Femur (tissue), 1 donor: ENCODE data around the gene TANC2.
"Not testable (repeated sequence)": the region's sequence is repeated elsewhere in the genome, so short reads cannot be mapped to it uniquely, and the experiment has no call there.

Experiments used
- DNase-seq: peaks from one replicate; pipeline ENCODE4 v3.0.0-alpha.2; 2017

TANC2 gene

DNA sequence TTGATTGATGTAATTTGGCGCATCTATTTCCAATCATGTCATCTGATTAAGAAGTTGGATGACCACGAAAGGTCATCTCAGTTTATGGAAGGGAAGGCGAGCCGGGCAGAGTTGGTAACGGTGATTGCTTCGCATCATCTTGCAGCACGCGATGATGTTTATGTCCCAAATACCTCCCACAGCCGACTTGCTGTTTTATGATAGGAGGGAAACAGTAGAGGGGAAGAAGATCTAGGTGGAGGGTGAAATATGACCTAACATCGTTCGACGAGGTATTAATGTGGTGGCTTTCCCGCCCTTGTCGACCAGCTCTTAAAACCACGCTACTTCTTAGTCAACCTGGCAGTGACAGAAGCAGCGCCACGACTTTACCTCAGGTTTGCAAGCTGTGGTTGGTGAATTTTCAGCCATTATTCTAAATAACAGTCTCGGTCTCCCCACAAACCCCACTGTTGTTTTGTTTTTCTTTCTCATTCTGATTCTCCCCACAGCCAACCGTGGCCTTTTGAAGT, 805 bp upstream of the TANC2 start:
- DNase-seq: no peak

DNA sequence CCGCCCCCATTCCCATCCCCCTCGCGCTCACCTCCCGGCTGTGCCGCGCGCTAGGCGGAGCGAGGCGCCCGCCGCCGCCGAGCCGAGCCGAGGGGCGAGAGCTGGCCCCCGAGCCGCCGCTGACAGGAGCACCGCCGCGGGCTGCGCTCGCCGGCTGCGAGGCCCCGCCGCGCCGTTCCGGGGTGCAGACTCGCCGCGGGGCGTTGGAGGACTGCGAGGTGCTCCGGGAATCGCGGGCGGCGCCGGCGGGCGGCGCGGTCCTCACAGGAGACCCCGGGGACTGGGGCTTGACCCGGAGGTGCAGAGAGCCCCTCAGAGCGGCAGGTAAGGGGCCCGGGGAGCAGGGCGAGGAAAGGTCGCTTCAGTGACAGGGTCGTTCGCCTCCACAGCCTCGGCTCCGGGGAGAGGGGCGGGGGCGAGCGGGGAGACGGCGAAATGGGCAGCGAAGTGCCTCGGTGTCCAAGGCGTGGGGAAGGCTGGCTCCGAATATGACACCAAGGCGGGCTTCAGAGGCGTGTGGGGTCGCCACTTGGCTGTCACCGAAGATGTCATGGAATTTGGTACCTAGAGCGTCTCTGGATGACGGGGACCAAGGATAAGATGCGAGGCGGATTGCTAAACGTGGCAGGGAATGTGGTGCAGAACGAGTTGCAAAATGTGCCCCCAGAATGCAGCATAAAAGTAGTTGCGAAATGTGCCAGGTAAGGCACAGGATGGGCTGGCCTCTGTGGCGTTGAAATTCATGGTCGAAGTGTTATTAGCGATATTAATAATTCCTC, 580 bp downstream of the TANC2 start:
- DNase-seq: peak; percentile 60

DNA sequence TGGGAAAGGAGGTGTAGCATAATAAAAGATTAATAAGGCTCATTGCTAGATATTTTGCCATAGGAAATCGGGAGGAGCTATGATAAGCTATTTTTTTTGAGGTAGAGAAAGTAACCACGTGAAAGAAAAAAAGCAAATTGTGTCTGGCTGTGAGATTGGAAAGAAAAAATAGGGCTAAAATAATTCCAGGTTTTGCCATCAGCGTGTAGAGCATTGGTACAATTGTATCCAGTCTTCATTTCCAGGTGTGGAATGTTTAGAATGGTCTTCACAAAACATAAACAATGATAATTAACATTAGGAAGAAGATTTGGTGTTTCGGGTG, 1.1 kb downstream of the TANC2 start:
- DNase-seq: no peak

DNA sequence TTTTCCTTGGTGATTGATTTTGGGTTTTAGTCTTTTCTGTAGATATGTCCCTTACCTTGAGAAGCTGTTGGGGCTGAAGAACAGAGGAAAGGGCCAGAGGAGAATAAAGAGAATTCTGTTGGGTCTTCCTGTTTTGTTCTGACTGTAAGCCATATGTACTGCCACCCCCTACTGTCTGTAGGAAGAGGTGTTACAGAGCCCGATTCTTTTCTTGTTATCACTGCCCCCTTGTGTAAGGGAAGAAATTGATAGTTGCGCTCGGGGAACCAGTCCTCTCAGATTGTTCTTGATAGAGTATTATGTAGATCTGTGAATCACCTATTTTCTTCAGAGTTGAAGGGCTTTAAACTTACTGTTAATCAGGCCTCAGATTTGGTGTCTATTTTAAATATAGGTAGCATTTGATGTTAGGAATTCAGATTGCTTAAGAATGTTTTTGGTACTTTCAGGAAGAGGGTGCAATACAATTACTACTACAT, 2.4 kb downstream of the TANC2 start:
- DNase-seq: peak; percentile 61

DNA sequence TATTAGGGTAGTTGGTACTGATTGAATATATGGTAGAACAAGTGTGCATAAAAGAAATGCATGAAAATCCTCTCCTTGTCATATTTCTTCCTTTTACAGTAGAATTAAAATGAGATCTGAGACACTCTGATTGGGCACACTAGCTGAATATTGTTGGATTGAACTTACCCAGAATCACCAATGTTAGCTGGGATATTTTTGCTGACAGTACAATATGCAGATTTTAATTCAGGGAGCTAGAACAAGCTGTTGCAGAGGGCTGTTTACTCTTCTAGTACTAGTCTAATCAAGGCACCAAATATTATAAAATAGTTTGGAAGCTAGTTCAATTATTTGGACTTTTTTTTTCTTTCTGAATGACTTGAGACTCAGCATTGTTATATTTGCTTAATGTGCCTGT, 4.6 kb downstream of the TANC2 start:
- no peak for DNase-seq

DNA sequence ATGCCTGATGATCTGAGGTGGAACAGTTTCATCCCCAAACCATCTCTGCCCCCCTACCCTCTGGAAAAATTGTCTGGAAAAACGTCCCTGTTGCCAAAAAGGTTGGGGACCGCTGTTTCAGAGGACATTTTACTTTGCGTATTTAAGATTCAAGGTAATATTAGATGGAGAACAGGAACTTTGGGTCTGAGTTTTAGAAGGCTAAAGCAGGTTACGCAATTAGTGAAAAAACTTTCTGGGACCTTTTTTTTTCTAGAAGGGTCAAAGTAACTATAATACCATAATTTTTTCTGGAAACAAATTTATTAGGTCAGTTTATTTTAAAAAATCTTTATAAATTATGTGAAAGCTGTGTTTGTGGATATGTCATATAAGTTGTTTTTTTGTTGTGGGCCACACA, 5.8 kb downstream of the TANC2 start:
- DNase-seq: no peak

DNA sequence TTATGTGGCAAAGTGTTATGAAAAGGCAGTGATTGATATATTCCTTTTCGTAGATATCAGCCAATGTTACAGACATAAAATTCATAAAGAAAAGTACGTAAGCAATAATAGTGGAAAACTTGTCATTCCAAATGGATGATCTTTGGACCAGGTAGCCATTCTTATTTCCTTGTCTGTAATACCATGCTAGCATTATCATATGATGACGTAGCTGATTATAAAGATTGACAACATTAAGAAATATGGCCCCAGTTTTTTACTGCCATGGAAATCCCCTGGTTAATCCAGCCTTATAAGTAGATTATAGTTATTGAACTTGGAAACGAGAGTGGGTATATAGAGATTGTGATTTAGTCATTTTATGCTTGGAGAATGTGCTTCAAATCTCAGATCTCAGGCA, 8.8 kb downstream of the TANC2 start:
- no peak for DNase-seq

DNA sequence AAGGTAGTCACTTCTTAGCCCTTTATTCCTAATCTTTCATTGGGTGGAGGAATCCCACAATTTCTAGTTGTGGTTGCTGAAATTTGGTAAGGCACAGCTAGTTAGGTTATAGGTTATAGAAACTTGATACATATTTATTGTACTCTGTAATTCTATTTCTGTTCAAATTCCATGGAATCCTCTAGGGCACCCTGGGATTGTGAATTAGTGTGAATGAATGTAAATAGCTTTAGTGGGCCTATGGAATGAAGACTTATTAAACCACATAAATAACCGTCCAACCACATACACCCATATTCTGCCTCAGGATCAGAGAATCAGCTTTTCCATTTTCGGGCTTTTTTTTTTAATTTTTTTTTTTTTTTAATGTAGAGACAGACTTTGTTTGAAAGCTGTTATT, 9.2 kb downstream of the TANC2 start:
- no peak for DNase-seq

DNA sequence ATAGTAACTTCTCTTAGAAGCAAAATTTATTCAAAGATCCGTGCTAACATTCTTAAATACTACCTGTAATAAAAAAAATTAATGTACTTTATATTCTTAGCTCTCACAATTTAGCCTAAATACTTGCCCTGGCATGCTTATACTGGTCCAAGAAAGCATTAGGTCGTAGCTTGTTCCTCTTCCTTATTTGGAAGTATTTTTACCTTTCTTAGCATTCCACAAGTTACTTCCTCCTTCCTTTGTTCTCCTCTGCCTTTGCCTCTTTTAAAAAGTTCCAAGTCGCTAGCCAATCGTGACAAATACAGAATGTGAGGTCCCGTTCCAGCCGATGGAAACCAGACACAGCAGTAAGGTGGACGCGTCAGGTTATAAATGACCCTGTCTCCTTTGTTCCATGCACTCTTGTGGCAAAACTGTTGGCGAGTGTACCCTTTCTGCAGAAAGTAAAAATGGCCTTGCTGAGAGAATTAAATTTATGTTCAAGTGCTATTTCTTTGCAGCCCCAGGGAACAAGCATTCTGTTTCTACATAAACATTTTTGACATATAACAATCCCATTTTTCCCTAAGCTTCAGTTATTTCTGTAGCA, 10.7 kb downstream of the TANC2 start:
- not testable (repeated sequence) for DNase-seq

DNA sequence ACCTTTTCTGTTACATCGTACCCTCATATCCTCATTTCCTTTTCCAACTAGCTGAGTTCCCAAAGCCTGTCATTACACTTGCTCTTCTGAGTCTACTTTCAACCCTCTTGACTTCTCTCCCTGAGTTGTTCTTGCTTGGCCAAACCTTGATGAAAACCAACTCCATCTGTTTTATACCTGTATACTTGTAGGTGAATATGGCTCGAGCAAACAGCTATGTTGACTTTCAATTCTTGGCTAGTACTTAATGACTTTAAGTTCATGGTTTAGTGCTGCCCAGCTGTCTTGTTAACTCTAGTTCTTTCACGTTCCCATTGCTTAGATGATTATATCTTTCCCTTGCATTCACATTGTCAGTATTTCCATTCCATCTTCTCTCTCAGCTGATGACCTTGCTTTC, 14.8 kb downstream of the TANC2 start:
- no peak for DNase-seq

DNA sequence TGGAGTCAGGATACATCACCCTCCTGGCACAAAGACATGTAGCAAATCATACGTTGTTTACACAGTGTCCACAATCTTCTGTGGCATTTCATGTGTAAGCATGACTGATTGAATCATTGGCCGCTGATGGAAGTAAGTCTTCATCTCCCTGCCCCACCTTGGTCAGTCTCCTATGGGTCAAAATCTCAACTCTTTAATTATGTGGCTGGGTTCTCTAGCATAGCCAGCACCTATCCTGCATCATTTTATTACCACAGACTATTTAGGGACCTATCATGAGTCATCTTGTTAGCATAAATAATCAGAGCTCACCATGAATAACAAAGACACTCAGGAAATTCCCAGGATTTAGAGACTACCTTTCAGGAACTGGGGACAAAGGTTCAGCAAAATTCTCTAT, 15.9 kb downstream of the TANC2 start:
- no peak for DNase-seq

DNA sequence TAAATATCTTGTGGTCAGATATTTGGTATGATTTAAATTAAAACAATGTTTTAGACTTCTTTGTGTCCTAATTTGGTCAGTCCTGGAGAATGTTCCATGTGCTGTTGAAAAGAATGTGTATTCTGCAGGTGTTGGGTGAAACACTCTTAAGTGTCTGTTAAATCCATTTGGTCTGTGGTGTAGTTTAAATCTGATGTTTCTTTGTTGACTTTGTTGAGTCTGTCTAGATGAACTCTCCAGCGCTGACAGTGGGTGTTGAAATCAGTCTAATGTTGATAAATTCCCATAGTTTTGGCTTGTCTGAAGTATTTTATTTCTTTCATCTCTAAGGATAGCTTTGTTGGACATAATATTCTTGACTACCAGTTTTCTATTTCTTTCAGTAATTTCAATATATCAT, 18.8 kb downstream of the TANC2 start:
- no peak for DNase-seq

DNA sequence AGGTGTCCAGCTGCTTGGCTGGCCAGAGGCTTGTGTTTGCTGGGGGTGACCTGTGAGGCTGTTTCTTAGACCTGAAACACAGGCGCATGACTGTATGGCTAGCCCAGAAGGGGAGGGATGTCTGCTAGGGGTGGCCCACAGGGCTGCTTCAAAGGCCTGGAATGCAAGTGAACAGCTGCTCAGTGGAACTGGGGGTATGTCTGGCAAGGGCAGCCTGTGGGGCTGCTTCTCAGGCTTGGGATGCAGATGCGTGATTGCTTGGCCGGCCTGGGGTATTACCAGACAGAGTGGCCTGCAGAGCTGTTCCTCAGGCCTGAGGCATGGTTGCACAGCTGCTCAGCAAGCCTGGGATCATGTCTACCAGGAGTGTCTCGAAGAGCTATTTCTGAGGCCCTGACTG, 20.5 kb downstream of the TANC2 start:
- peak; percentile 64 for DNase-seq

DNA sequence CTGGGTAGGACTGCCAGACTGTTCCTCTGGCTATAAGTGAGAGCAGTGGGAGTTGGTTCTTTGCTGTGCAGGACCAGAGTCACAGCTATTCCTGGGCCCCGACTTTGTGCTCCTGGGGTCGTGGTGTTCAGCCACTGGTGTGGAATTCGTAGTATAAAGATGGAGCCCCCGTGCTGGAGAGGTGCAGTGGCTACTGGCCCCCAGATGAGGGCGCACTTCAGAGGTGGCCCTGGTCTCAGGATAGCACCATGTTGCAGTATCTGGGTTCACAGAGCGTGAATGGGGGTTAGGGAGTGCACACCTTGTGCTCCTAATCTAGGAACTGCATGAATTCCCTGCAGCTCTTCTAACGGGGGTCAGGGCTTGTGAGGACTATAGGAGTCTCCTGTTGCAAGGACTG, 21.1 kb downstream of the TANC2 start:
- no peak for DNase-seq

DNA sequence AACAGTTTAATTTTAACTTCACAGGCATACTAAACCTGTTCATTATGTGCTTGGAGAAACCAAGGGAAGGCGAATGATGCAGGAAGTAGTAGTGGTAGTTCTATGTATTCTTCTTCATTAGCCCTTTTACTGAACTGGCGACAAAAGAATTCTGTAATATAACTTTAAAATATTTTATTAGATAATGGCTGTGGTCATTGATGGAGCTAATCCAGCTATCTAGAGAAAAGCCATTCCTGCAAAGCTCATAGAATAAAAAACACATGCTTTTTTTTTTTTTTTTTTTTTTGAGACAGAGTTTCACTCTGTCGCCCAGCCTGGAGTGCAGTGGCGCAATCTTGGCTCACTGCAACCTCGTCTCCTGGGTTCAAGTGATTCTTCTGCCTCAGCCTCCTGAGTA, 23.5 kb downstream of the TANC2 start:
- DNase-seq: no peak

DNA sequence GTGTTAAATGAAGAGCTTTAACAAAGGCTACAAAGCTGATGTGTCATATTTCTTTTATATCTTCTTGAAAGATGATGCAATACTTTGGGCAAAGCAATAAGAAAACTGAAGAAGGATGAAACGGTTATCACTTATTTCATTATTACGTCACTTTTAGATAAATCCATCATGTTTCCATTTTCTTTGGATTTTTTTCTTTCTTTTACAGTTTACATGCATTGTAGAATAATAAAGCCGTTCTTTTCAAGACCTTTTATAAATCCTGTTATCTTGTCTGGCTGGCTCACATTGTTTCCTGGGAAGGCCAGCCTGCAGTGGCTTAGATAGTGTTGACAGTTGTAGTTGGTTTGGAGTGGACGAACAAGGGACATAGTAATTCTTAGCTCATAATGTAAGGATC, 28.9 kb downstream of the TANC2 start:
- DNase-seq: no peak

DNA sequence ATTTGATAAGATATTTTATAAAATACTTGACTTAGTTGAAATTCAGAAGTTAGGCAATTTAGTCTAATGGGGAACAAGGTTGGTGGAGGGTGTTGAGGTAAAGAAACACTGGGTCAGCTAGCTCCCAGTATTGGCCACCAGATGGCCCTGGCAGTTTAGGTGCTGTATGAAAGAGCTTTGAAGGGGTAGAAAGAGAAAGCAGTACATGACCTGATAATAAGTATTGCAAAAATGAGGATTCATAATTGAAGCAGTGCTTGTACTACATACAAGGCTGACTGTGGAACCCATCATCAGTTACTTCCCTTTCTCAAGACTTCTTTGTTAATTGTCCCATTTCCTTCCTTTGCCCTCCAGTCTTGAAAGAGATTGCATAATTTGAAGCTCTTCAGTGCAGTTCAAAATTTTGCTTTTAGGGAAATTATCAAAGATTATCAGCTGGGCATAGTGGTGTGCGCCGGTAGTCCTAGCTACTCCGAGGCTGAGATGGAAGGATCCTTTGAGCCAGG, 29.4 kb downstream of the TANC2 start:
- no peak for DNase-seq

DNA sequence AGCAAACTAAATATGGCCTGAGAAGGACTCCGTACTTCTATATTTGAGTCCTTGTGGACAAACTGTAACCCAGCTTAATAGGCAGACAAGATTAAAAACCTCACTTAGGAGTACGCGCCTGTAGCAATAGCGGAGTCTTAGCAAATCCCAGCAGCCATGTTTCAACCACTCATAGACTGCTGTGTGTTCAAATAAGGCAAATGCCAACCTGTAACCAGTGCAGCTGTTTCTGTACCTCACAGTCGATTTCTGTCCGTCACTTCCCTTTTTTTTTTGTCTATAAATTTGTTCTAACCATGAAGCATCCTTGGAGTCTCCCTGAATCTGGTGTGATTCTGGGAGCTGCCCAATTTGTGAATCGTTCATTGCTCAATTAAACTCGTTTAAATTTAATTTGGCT, 30.2 kb downstream of the TANC2 start:
- DNase-seq: no peak

DNA sequence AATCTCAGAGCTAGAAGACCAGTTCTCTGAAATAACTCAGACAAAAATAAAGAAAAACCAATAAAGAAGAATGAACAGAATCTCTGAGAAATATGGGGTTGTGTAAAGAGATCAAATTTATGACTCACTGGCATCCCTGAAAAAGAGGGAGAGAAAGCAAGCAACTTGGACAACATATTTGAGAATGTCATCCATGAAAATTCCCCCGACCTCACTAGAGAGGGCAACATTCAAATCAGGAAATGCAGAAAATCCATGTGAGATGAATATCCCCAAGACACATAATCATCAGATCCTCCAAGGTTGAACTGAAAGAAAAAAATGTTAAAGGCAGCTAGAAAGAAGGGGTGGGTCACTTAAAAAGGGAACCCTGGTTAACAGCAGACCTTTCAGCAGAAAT, 32.1 kb downstream of the TANC2 start:
- no peak for DNase-seq

DNA sequence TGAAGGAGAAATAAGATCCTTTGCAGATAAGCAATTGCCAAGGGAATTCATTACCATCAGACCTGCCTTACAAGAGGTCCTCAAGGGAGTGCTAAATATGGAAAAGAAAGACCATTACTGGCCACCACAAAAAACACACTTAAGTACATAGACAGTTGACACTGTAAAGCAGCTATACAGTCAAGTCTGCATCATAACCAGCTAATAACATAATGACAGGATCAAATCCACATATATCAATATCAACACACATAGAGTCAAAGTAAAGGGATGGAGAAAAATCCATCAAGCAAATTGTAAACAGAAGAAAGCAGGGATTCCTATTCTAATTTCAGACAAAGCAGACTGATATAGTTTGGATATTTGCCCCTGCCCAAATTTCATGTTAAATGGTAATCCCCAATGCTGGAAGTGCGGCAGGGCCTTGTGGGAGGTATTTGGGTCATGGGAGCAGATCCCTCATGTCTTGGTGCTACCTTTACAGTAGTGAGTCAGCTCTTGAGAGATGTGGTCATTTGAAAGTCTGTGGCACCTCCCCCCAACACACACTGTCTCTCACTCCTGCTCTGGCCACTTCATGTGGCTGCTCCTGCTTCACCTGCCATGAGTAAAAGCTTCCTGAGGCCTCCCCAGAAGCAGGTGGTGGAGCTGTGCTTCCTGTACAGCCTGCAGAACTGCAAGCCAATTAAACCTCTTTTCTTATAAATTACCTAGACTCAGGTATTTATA, 32.8 kb downstream of the TANC2 start:
- no peak for DNase-seq

DNA sequence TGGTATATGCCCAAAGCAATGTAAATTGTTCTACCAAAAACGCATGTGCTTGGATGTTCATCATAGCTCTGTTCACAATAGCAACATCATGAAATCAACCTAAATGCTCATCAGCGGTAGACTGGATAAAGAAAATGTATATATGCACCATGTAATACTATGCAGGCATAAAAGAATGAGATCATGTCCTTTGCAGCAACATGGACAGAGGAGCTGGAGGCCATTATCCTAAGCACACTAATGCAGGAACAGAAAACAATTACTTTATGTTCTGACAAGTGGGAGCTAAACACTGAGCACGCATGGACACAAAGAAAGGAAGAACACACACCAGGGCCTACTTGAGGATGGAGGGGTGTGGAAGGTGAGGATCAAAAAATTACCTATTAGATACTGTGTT, 33.7 kb downstream of the TANC2 start:
- DNase-seq: no peak

DNA sequence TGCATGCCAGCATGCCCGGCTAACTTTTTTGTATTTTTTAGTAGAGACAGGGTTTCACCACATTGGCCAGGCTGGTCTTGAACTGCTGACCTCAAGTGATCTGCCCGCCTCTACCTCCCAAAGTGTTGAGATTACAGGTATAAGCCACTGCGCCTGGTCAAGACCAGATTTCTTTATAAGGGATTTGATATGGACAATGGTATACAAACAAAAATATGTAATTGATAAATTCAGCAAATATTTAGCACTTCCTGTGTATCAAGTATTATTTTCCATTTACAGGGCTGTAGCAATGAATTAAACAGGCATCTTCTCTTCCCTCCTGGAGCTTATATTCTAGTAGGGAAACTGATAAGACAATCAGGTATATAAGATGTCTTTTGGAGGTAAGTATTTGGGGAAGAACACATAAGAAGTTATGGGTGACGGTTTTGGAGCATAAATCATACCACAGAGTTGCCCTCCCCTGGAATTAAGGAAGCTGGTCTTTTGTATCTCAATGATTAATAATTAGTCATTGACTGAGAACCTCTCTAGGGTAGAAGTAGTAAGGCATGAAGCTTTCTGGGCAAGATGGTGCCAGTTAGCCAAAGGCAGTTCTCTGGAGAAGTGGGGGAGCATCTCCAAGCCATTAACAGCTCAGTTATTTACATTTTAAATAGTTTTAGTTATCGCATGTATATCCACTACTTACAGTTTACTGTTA, 35.8 kb downstream of the TANC2 start:
- no peak for DNase-seq

DNA sequence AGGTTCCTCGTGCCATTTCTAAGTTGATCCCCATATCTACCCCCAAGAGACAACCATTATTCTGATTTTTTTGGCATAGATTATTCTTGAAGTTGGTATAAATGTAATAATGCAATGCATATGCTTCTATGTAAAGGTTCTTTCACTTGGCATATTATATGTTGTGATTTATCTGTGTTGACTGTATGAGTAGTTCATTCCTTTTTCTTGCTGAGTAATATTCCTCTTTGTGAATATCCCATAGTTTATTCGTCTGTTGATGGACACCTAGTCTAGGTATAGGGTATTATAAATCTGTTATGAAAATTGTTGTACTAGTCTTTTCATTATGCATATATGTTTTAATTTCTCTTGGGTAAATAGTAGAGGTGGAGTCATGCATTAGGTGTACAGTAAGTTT, 36.6 kb downstream of the TANC2 start:
- DNase-seq: no peak
